ENCODE measurements around the gene PIK3R6.

The PIK3R6 gene, protein sequence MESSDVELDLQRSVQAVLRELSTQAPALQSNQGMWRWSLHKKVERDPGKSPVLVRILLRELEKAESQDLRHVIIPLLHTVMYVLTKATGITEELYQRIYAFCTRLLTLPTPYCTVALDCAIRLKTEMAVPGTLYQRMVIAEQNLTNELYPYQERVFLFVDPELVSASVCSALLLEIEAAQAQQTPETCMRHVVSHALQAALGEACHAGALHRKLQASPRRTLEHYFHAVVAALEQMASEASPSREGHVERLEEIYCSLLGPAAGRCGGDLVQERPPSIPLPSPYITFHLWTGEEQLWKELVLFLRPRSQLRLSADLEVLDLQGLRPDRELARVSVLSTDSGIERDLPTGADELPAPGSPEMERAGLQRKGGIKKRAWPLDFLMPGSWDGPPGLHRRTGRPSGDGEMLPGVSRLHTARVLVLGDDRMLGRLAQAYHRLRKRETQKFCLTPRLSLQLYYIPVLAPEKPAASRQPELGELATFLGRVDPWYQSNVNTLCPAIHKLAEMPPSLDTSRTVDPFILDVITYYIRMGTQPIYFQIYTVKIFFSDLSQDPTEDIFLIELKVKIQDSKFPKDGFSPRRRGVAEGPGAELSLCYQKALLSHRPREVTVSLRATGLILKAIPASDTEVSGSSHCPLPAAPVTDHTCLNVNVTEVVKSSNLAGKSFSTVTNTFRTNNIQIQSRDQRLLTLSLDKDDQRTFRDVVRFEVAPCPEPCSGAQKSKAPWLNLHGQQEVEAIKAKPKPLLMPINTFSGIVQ

GRCh38 chr17:8867361-8867981, at the start of gene PIK3R6:
Gene PIK3R6 (minus strand): TSS chr17:8867674. CDS start chr17:8849794, 17,880 bp downstream.
- no peak for DNase-seq

DNA sequence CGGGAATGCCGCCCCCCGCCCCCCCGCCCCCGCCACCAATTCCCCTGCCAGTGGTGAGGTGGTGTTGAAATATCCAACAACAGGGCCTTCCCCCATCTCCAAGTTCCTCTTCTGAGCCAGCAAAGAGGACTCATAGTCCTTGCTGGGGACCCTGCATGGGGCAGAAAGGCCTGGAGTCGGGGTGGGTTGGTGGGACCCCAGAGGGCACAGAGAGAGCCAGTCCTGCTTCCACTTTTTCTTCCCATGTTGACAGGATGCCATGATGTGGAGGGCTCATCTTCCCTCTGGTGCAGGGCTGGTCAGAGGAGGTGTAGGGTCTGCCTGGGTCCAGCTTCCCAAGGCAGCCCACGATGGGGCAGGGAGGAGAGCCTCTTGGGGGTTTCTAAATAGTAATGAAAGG, 49.0 kb upstream of the PIK3R6 start:
- peak; percentile 13 to 18 for DNase-seq

DNA sequence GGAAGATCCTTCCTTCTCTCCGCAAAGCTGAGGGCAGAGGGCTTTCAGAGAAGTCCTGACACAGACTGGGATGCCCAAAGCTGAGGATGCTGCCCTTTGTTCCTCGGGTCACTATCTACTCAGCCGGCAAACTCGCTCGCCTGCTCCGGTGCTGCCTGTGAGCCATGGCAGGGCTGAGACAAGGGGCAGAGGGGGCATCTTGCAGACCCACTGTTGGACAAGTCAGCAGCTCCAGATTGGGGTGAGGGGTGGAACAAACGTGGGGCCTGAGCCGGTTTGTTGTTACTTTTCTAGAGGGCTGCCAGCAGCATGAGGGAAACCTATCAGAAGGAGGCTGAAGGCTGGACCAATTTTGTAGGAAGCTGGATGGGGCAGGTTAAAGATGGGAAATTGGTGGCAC, 47.1 kb upstream of the PIK3R6 start:
- DNase-seq, result peak in 1 of 2 experiments; percentile 9

- DNase-seq, result no peak
Measured at GRCh38 chr17:8913879-8914278, 46.4 kb upstream of the PIK3R6 start.

GRCh38 chr17:8913091-8913490, 45.6 kb upstream of the PIK3R6 start:
- no peak for DNase-seq

DNA sequence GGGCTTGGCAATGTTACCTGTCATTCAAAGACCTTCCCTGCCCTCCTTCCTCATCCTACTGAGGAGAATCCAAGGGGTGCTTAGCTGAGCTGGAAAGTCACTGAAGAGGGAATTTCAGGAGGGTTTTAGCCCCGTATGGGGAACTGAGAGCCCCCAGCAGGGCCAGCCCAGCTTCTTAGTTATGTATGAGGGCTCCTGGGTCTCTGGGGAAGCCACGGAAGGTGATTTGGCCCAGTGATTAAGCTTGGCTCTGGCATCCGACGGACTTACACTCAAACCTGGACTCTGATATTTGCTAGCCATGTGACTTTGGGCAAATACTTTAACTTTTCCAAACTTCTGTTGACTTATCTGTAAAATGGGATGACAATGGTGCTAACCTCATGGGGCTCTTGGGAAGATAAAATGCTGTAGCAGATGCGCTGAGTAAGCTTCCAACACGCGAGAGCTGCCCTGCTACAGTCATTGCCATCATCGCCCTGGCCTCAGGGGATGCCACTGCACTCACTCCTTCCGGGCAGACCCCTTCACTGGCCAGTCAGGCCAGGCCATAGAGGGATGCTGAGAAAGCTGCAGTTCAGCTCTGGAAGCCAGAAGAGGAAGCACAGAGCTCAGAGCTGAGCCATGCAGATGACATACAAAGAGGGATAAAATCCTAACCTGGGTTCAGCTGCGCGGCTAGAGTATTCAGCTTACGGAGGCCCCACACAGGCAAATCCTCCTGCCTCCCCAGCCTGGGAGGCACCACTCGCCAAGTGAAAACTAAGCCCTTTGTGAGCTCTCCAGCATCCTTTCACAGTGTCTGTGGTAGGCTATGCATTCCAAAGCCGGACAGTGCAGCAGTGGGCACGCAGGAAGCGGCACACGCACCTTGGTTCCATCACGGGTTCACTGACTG, 44.9 kb upstream of the PIK3R6 start:
- peak in 1 of 2 experiments; percentile 12 for DNase-seq

DNA sequence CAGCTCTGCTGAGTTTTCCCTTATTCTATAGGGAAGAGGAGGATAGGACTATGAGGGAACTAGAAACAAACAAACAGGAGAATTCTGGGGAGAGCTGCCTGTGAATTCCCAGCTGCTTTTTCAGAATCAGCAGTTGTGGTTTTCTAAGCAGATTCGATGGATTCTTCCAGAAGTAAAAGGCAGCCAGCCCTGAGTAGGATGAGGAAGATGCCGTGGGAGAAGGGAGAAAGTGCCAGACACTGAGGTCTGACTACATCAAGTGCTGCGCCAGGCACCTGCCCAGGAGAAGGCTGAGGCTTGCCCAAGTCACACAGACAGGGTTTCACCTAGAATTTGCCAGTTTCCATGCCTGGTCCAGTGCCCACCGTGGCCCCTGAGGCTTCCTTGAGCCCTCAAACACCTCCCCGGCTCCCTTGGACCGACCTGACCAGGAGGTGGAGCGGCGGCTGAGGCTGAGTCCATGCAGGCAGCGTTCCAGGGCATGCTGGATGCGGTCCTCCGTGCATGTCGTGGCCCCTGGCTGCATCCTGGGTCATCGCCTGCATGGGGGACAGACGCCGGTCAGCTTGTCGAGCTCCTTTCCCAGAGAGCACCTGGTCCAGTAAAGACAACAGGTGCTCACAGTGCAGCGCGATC, 43.6 kb upstream of the PIK3R6 start:
- DNase-seq, result peak in 1 of 2 experiments; percentile 10

GRCh38 chr17:8909586-8910270, 42.3 kb upstream of the PIK3R6 start:
- DNase-seq, result peak in 1 of 2 experiments; percentile 10

- peak; percentile 12 to 17 for DNase-seq
Measured at GRCh38 chr17:8905331-8905730, 37.9 kb upstream of the PIK3R6 start.

GRCh38 chr17:8904686-8905085, 37.2 kb upstream of the PIK3R6 start:
- DNase-seq, result peak; percentile 10 to 12

- peak in 1 of 2 experiments; percentile 1 for DNase-seq
Measured at GRCh38 chr17:8904201-8904600, 36.7 kb upstream of the PIK3R6 start.

GRCh38 chr17:8900626-8901585, 33.4 kb upstream of the PIK3R6 start:
- DNase-seq, result peak; percentile 25 to 30

GRCh38 chr17:8900207-8900606, 32.7 kb upstream of the PIK3R6 start:
- DNase-seq, result no peak

- DNase-seq, result no peak
Measured at GRCh38 chr17:8898636-8899035, 31.2 kb upstream of the PIK3R6 start.

DNA sequence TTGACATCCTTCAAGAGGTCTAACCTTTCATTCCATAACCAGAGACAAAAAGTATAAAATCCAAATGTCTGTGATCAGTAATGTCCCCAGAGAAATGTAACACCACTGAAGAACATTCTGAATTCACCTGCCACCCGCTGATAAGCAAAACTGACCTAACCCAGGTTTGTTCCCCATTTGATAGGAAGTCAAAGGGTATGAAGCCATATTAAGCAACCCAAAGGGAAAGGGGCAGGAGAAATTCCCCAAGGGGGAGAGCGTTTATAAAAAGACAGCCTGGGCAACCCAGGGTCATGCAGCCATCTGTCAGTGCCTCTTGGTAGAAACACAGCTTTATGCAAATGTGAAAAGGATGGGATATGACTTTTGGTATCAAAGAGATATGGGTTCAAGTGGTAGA, 30.7 kb upstream of the PIK3R6 start:
- DNase-seq, result no peak

GRCh38 chr17:8896641-8897635, 29.5 kb upstream of the PIK3R6 start:
- no peak for DNase-seq

DNA sequence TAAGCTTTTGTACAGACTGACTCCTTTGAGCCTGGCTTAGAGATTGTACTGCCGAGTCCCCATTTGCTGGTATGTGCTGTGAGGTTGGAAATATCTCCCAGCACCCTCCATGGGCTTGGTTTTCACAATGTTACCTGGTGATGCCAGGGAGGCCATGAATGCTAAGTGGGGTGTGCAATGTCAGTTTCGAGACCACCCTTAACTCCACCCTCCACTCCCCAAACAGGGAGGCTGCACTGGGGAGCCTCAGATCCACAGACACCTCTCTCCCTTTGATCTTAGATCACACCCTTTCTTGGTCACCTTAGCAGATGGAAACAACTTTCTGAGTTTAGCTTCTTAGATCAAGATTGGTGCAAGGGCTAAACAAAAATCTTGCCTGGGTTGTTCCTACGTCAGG, 28.6 kb upstream of the PIK3R6 start:
- DNase-seq, result no peak

GRCh38 chr17:8894673-8895578, 27.5 kb upstream of the PIK3R6 start:
- DNase-seq, result peak; percentile 64 to 69

Data from activated T-cell treated with anti-CD3 and anti-CD28 coated beads, Interleukin-2, amount 50 U/mL, for 48 hours (primary cell).